ENCODE data around the gene CD83.

The CD83 gene

DNA sequence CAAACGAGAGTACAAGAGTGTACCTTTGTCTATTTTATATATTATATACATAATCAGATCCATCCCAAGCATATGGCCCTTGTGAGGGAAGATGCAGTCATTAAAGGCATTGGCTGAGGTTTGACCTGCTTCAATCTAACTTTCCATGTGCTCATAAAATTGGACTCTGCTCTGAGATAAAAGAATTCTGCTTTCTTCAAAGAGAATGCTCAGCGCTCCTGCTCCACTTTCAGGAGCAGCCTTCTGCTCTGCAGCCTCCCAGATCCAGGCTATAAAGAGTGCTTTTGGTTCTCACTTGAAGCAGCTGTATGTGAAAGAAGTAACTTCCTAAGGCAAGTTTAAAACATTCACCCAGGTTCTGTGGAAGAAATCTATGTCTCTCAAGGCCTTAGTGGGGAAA lies 45.3 kb downstream of the CD83 start:
- Histone ChIP-seq H3K9ac (ENCODE audit: low read depth, low read length) (no peak overlapping the region), H3K9me3 (ENCODE audit: control insufficient read depth, insufficient read depth, low read length) (no peaks in the 10 kb centered on the region), H3K27me3 (ENCODE audit: control insufficient read depth, insufficient read depth, low read length) (no peaks in the 10 kb centered on the region), H3K4me3 (ENCODE audit: low read depth, low read length) (no peak overlapping the region), H3K4me1 (ENCODE audit: control insufficient read depth, insufficient read depth, low read length) (peaks cover 6% of the 10 kb centered on the region), H3K36me3 (ENCODE audit: control insufficient read depth, insufficient read depth, low read length) (no peaks in the 10 kb centered on the region)

DNA sequence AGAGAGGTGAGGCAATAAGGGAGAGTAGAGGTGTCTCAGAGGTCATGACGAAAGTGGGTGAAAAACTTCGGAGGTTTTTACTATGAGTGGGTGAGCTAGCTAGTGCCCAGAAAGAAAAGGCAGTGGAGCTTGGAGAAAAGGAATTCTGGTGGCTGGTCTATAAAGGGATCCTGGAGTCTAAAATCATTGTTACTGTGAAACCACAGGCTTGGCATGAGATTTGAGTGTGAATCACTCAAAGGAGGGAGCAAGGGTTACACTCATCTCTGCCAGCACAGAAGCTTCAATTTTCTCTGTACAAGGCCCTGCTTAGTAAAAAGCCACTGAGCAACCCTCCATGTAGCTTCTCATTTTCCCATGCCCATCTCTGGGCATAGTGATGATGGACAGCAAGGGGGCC lies 47.5 kb downstream of the CD83 start:
- no peaks in the 10 kb centered on the region for H3K27me3 ChIP-seq (ENCODE audit: control insufficient read depth, insufficient read depth, low read length)
- no peak overlapping the region for H3K9ac ChIP-seq (ENCODE audit: low read depth, low read length)
- no peaks in the 10 kb centered on the region for H3K36me3 ChIP-seq (ENCODE audit: control insufficient read depth, insufficient read depth, low read length)
- peaks cover 6% of the 10 kb centered on the region for H3K4me1 ChIP-seq (ENCODE audit: control insufficient read depth, insufficient read depth, low read length)
- H3K4me3 ChIP-seq (ENCODE audit: low read depth, low read length), result no peak overlapping the region
- no peaks in the 10 kb centered on the region for H3K9me3 ChIP-seq (ENCODE audit: control insufficient read depth, insufficient read depth, low read length)

DNA sequence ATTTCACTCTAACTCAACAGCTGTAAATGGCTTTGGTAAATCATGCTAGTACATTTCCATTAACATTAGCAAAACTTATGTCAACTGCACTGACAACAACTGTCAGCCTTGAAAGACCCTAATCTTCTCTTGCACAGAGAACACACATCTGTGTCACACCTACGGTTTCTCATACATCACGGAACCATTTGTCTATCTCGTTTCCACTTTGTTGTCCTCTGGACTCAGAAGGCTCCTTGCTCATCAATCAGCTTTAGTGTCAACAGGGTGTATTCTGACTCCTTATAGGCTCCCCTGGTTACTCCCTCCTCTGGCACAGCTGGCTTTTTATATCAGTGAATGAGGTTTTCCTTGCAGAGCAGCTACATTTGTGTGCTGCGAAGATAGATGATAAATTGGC lies 49.3 kb downstream of the CD83 start:
- Histone ChIP-seq H3K9ac (ENCODE audit: low read depth, low read length) (no peak overlapping the region), H3K36me3 (ENCODE audit: control insufficient read depth, insufficient read depth, low read length) (no peaks in the 10 kb centered on the region), H3K4me1 (ENCODE audit: control insufficient read depth, insufficient read depth, low read length) (peaks cover 4% of the 10 kb centered on the region), H3K4me3 (ENCODE audit: low read depth, low read length) (no peak overlapping the region), H3K27me3 (ENCODE audit: control insufficient read depth, insufficient read depth, low read length) (no peaks in the 10 kb centered on the region), H3K9me3 (ENCODE audit: control insufficient read depth, insufficient read depth, low read length) (no peaks in the 10 kb centered on the region)

DNA sequence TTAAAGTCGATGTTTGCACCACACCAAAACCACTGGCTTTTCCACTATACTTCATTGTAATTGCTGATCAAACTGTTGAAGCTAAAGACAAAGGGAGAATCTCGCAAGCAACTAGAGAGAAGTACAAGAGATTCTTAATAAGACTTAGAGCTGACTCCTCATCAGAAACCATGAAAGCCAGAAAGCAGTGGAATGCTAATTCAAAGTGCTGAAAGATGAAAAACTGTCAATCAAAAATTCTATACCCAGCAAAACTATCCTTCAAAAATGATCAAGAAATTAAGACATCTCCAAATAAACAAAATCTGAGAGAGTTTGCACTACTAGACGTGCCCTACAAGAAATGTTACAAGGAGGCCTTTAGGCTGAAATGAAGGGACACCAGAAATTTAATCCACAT lies 52.6 kb downstream of the CD83 start:
- no peak overlapping the region for H3K4me3 ChIP-seq (ENCODE audit: low read depth, low read length)
- H3K36me3 ChIP-seq (ENCODE audit: control insufficient read depth, insufficient read depth, low read length), result no peaks in the 10 kb centered on the region
- H3K9me3 ChIP-seq (ENCODE audit: control insufficient read depth, insufficient read depth, low read length), result no peaks in the 10 kb centered on the region
- H3K4me1 ChIP-seq (ENCODE audit: control insufficient read depth, insufficient read depth, low read length), result no peaks in the 10 kb centered on the region
- no peak overlapping the region for H3K9ac ChIP-seq (ENCODE audit: low read depth, low read length)
- no peaks in the 10 kb centered on the region for H3K27me3 ChIP-seq (ENCODE audit: control insufficient read depth, insufficient read depth, low read length)

DNA sequence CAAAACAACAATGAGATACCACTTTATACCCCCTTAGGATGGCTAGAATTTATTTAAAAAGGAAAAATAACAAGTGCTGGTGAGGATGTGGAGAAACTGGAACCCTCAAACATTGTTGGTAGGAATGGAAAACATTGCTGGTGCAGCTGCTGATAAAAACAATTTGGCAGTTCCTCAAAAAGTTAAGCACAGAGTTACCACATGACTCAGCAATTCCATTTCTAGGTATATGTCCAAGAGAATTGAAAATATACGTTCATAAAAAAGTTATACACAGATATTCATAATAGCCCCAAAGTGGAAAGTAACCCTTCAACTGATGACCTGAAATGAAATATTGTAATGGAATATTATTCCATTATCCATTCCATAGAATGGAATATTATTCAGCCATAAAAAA lies 55.0 kb downstream of the CD83 start:
- Histone ChIP-seq H3K4me1 (ENCODE audit: control insufficient read depth, insufficient read depth, low read length) (no peaks in the 10 kb centered on the region), H3K36me3 (ENCODE audit: control insufficient read depth, insufficient read depth, low read length) (no peaks in the 10 kb centered on the region), H3K4me3 (ENCODE audit: low read depth, low read length) (no peak overlapping the region), H3K9ac (ENCODE audit: low read depth, low read length) (no peak overlapping the region), H3K9me3 (ENCODE audit: control insufficient read depth, insufficient read depth, low read length) (no peaks in the 10 kb centered on the region), H3K27me3 (ENCODE audit: control insufficient read depth, insufficient read depth, low read length) (no peaks in the 10 kb centered on the region)

DNA sequence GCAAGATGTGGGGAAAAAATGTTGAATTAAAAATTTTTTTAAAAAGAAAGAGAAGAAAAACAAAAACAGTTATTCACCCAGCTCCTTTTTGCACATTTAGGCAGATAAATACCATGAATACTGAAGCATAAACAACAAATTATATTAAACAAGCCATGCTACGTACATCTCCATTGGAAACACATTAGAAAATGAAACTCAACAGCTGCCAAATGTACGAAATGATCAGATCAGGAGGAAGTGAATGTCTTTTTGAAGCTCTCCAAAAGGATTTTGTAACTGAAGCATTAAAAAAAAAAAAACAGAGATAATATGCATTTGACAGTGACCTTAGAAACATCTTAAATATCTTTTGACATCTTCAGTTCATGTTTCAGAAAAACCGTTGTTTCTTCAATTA lies 56.7 kb downstream of the CD83 start:
- Histone ChIP-seq H3K4me3 (ENCODE audit: low read depth, low read length) (no peak overlapping the region), H3K9ac (ENCODE audit: low read depth, low read length) (no peak overlapping the region), H3K4me1 (ENCODE audit: control insufficient read depth, insufficient read depth, low read length) (no peaks in the 10 kb centered on the region), H3K36me3 (ENCODE audit: control insufficient read depth, insufficient read depth, low read length) (no peaks in the 10 kb centered on the region), H3K9me3 (ENCODE audit: control insufficient read depth, insufficient read depth, low read length) (no peaks in the 10 kb centered on the region), H3K27me3 (ENCODE audit: control insufficient read depth, insufficient read depth, low read length) (no peaks in the 10 kb centered on the region)

DNA sequence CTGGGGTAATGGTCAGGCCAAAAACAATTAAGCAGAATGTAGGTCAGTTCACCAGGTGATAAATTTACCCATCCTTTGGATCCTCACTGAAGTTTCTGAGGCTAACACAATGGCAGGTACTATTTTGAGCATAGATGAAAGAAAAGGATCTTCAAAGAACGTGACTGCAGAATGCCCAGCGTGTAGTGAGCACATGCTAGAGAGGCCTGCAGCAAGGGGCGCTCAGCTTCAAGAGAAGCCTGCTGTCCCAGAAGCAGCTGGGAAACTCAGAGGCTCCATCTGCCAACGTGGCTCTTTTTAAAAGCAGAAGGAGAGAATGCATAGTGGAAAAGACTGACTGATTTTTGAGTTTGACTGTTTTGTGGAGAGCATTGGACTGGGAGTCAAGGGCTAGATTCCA lies 57.4 kb downstream of the CD83 start:
- Histone ChIP-seq H3K27me3 (ENCODE audit: control insufficient read depth, insufficient read depth, low read length) (no peaks in the 10 kb centered on the region), H3K9me3 (ENCODE audit: control insufficient read depth, insufficient read depth, low read length) (no peaks in the 10 kb centered on the region), H3K36me3 (ENCODE audit: control insufficient read depth, insufficient read depth, low read length) (no peaks in the 10 kb centered on the region), H3K9ac (ENCODE audit: low read depth, low read length) (no peak overlapping the region), H3K4me1 (ENCODE audit: control insufficient read depth, insufficient read depth, low read length) (no peaks in the 10 kb centered on the region), H3K4me3 (ENCODE audit: low read depth, low read length) (no peak overlapping the region)

DNA sequence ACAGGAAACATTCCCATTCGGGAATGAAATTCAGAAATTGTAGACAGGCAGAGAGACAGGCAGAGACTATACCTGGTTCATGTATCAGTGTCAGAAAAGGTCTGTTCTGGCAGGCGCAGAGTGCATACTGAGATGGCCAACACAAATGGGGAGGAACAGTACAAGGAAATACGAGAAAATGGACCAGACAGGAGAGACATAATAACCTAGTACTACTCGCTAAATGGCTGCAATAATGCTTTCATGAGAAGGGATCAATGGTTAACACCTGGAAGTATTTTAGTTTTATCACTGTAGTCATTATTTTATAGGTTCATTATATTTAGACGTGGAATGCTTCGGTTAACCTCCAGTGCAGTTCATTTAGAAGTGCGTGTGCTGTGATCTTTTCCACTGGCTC lies 58.9 kb downstream of the CD83 start:
- Histone ChIP-seq H3K4me3 (ENCODE audit: low read depth, low read length) (no peak overlapping the region), H3K27me3 (ENCODE audit: control insufficient read depth, insufficient read depth, low read length) (no peaks in the 10 kb centered on the region), H3K9me3 (ENCODE audit: control insufficient read depth, insufficient read depth, low read length) (no peaks in the 10 kb centered on the region), H3K36me3 (ENCODE audit: control insufficient read depth, insufficient read depth, low read length) (no peaks in the 10 kb centered on the region), H3K4me1 (ENCODE audit: control insufficient read depth, insufficient read depth, low read length) (no peaks in the 10 kb centered on the region), H3K9ac (ENCODE audit: low read depth, low read length) (no peak overlapping the region)

DNA sequence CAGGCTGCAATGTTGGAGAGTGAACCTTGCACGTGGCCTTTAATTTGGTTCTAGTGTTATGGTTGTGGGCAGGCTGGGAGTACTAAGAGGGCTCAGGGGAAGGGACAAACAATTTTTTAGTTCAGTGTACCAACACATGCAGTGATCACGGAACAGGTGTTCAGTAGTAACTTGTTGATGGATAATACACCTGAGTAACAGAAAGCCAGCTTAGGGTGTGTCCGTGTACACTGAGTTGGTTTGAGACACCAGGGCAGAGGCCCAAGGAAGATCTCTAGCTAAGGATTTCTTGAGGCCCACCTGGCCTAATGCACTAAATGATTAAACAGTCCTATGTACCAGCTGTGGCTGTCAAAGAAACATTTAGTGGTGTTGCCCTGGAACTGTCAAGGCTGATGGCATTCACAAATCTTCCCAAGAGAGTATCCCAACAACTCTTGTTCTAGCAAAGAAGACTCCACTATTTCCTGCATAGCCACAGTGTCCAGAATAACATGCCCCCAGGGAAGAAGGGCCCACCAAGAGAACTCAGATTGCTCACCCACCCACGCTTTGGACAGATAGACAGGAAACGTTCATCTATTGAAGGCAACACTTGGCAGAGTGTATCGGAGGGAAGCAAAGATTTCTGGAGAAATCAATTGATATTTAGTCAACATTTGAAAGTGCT lies 60.0 kb downstream of the CD83 start:
- Histone ChIP-seq H3K27me3 (ENCODE audit: control insufficient read depth, insufficient read depth, low read length) (no peaks in the 10 kb centered on the region), H3K4me1 (ENCODE audit: control insufficient read depth, insufficient read depth, low read length) (no peaks in the 10 kb centered on the region), H3K36me3 (ENCODE audit: control insufficient read depth, insufficient read depth, low read length) (no peaks in the 10 kb centered on the region), H3K9me3 (ENCODE audit: control insufficient read depth, insufficient read depth, low read length) (no peaks in the 10 kb centered on the region), H3K4me3 (ENCODE audit: low read depth, low read length) (no peak overlapping the region), H3K9ac (ENCODE audit: low read depth, low read length) (no peak overlapping the region)

DNA sequence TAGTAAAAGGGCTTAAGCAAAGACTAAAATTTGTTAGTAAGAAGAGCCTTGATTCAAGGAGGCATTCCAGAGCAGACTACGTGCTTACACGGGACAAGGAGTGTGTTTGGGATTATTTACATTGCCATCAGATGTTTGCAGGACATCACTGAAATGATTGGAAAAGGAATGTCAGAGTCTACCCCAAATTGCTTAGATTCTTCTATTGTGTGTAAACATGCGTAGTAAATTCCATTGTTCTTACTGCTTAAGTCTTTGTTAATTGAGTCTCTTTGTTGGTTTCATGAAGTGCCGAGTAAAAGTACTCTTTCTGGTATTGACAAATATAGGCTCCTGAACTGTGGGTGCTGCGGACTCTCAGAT lies 60.5 kb downstream of the CD83 start:
- Histone ChIP-seq H3K4me3 (ENCODE audit: low read depth, low read length) (no peak overlapping the region), H3K9me3 (ENCODE audit: control insufficient read depth, insufficient read depth, low read length) (no peaks in the 10 kb centered on the region), H3K36me3 (ENCODE audit: control insufficient read depth, insufficient read depth, low read length) (no peaks in the 10 kb centered on the region), H3K27me3 (ENCODE audit: control insufficient read depth, insufficient read depth, low read length) (no peaks in the 10 kb centered on the region), H3K4me1 (ENCODE audit: control insufficient read depth, insufficient read depth, low read length) (no peaks in the 10 kb centered on the region), H3K9ac (ENCODE audit: low read depth, low read length) (no peak overlapping the region)

DNA sequence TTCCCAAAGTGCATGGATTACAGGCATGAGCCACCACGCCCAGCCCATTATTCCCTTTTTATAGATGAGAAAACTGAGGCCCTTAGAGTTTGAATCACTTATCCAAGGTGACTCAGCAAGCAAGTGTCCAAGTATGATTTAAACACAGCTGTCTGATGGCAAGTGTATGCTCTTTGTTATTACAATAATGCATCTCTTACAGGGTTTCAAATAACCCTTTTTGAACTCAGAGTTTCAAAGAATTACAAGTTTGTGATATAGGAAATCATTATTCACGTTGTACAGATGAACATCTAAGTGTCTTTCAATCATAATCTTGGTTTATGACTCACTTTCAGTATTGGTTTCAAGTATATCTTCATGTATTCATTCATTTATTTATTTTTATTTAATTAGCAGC lies 63.0 kb downstream of the CD83 start:
- Histone ChIP-seq H3K36me3 (ENCODE audit: control insufficient read depth, insufficient read depth, low read length) (no peaks in the 10 kb centered on the region), H3K9me3 (ENCODE audit: control insufficient read depth, insufficient read depth, low read length) (no peaks in the 10 kb centered on the region), H3K27me3 (ENCODE audit: control insufficient read depth, insufficient read depth, low read length) (no peaks in the 10 kb centered on the region), H3K9ac (ENCODE audit: low read depth, low read length) (no peak overlapping the region), H3K4me3 (ENCODE audit: low read depth, low read length) (no peak overlapping the region), H3K4me1 (ENCODE audit: control insufficient read depth, insufficient read depth, low read length) (no peaks in the 10 kb centered on the region)

DNA sequence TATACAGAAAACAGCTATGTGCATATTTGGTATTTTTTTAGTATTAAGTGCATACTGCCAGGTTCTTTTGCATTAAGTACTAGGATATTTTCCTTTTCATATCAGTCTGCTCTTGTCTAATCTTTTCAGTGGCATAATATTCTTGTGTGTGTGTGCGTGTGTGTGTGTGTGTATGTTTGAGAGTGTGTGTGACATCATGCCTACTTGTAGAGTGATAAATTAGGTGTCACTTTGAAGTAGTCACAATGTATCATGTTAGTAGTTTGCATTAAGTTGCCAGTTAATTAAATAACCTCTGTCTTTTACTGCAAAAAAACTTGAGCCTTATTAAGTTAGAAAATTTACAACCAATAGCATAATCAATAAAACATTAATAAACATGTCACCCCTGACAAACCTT lies 65.3 kb downstream of the CD83 start:
- Histone ChIP-seq H3K36me3 (ENCODE audit: control insufficient read depth, insufficient read depth, low read length) (no peaks in the 10 kb centered on the region), H3K9me3 (ENCODE audit: control insufficient read depth, insufficient read depth, low read length) (no peaks in the 10 kb centered on the region), H3K4me3 (ENCODE audit: low read depth, low read length) (no peak overlapping the region), H3K9ac (ENCODE audit: low read depth, low read length) (no peak overlapping the region), H3K4me1 (ENCODE audit: control insufficient read depth, insufficient read depth, low read length) (no peaks in the 10 kb centered on the region), H3K27me3 (ENCODE audit: control insufficient read depth, insufficient read depth, low read length) (no peaks in the 10 kb centered on the region)
